Activated CD8-positive, alpha-beta T cell treated with anti-CD3 and anti-CD28 coated beads, Interleukin-2, amount 10 ng/mL, durations not matched to agents 7 days and 5 days (primary cell): ENCODE results near the gene H19. TPM values are rescaled to one million over a fixed set of nuclear protein-coding genes. Genes with fewer than 3 reads are reported as not detected.

Experiments used
- ATAC-seq: fragments of 150-1000 bp; cut with Tn5 transposase; one replicate; pipeline ENCODE4 v1.10.0; 2021; ENCODE audit warnings: moderate library complexity
- CTCF ChIA-PET: fragments of 350-600 bp; sonication (Branson Sonifier 250); formaldehyde crosslinking; loops from one replicate; lab custom pipeline; 2021; ENCODE audit warnings: antibody characterized with exemption; lab: Charles Lee
- POLR2A ChIA-PET: fragments of 350-600 bp; sonication (Branson Sonifier 250); formaldehyde crosslinking; loops from one replicate; lab custom pipeline; 2021; ENCODE audit warnings: antibody characterized with exemption; lab: Charles Lee
- DNase-seq: peaks from one replicate; pipeline ENCODE4 v3.0.0-alpha.2; 2020
- H3K27ac Mint-ChIP-seq: one replicate; pipeline ENCODE4 v1.8.0; 2021; ENCODE audit warnings: mild to moderate bottlenecking, mixed read lengths
- H3K27me3 Mint-ChIP-seq: one replicate; pipeline ENCODE4 v1.8.0; 2021; ENCODE audit warnings: low read depth, mixed read lengths
- H3K36me3 Mint-ChIP-seq: one replicate; pipeline ENCODE4 v1.8.0; 2021; ENCODE audit warnings: low read depth, mixed read lengths
- H3K4me1 Mint-ChIP-seq: one replicate; pipeline ENCODE4 v1.8.0; 2021; ENCODE audit warnings: low read depth, mixed read lengths
- H3K4me3 Mint-ChIP-seq: one replicate; pipeline ENCODE4 v1.8.0; 2021; ENCODE audit warnings: mild to moderate bottlenecking, mixed read lengths
- H3K9me3 Mint-ChIP-seq: one replicate; pipeline ENCODE4 v1.8.0; 2022; ENCODE audit warnings: mixed read lengths; ENCODE audit not compliant: insufficient read depth
- total RNA-seq, 2 experiments: library from RNA; stranded (reverse); gene quantifications; one replicate each; pipeline ENCODE4 v1.2.3, GENCODE V29; 2021

Gene H19
- total RNA-seq, 2 experiments from 2014 or later, result not detected

- Mint-ChIP-seq H3K4me1 (no peaks in the 10 kb centered on the region), H3K9me3 (no peaks in the 10 kb centered on the region), H3K4me3 (no peak overlapping the region), H3K36me3 (no peaks in the 10 kb centered on the region), H3K27me3 (no peaks in the 10 kb centered on the region), H3K27ac (no peak overlapping the region)
- ChIA-PET CTCF (no interaction called here), POLR2A (no interaction called here)
- ATAC-seq (no peak), DNase-seq (no peak)
Measured at GRCh38 chr11:1963864-1964263, 33.8 kb downstream of the H19 start.

GRCh38 chr11:1959786-1960185 is 37.9 kb downstream of the H19 start:
- DNase-seq, result no peak
- no peak overlapping the region for H3K4me3 Mint-ChIP-seq

GRCh38 chr11:1958367-1958766 is 39.3 kb downstream of the H19 start:
- no peaks in the 10 kb centered on the region for H3K4me1 Mint-ChIP-seq
- CTCF ChIA-PET, result no interaction called here
- no peaks in the 10 kb centered on the region for H3K9me3 Mint-ChIP-seq
- H3K4me3 Mint-ChIP-seq, result no peak overlapping the region
- no peak for DNase-seq
- H3K36me3 Mint-ChIP-seq, result no peaks in the 10 kb centered on the region
- no peak overlapping the region for H3K27ac Mint-ChIP-seq
- no peak for ATAC-seq
- POLR2A ChIA-PET, result no interaction called here
- H3K27me3 Mint-ChIP-seq, result no peaks in the 10 kb centered on the region

More at GRCh38 chr11:1959786-1960185, 37.9 kb downstream of the H19 start:
- CTCF ChIA-PET, result no interaction called here
- no peak for ATAC-seq
- Mint-ChIP-seq H3K4me1 (no peaks in the 10 kb centered on the region), H3K27me3 (no peaks in the 10 kb centered on the region), H3K9me3 (no peaks in the 10 kb centered on the region), H3K36me3 (no peaks in the 10 kb centered on the region), H3K27ac (no peak overlapping the region)
- POLR2A ChIA-PET, result no interaction called here

- CTCF ChIA-PET, result interaction anchor here (1.0 to 2.2 kb wide), 4 partner anchors 47 to 260 kb away, joined by 3 to 5 read pairs (median 4); no protein-coding TSS in a partner anchor
- H3K27ac Mint-ChIP-seq, result no peak overlapping the region
Measured at GRCh38 chr11:1953489-1954266, 44.0 kb downstream of the H19 start.

GRCh38 chr11:1952806-1953482 is 44.7 kb downstream of the H19 start:
- Mint-ChIP-seq H3K27me3 (no peaks in the 10 kb centered on the region), H3K27ac (no peak overlapping the region), H3K36me3 (no peaks in the 10 kb centered on the region), H3K4me1 (no peaks in the 10 kb centered on the region), H3K9me3 (no peaks in the 10 kb centered on the region), H3K4me3 (no peak overlapping the region)
- DNase-seq, result no peak
- ATAC-seq, result no peak
- CTCF ChIA-PET, result no interaction called here
- POLR2A ChIA-PET, result no interaction called here

More at GRCh38 chr11:1953489-1954266, 44.0 kb downstream of the H19 start:
- no peaks in the 10 kb centered on the region for H3K4me1 Mint-ChIP-seq
- ATAC-seq (peak; percentile 85), DNase-seq (no peak)
- no peaks in the 10 kb centered on the region for H3K9me3 Mint-ChIP-seq
- POLR2A ChIA-PET, result no interaction called here
- H3K36me3 Mint-ChIP-seq, result no peaks in the 10 kb centered on the region
- H3K27me3 Mint-ChIP-seq, result no peaks in the 10 kb centered on the region
- H3K4me3 Mint-ChIP-seq, result no peak overlapping the region

- no peak for DNase-seq
- Mint-ChIP-seq H3K4me3 (no peak overlapping the region), H3K27me3 (no peaks in the 10 kb centered on the region), H3K9me3 (no peaks in the 10 kb centered on the region), H3K27ac (no peak overlapping the region), H3K4me1 (no peaks in the 10 kb centered on the region), H3K36me3 (no peaks in the 10 kb centered on the region)
- ChIA-PET CTCF (interaction anchor here (0.6 to 1.6 kb wide), 3 partner anchors 52 to 249 kb away, joined by 3 to 5 read pairs (median 4); no protein-coding TSS in a partner anchor), POLR2A (no interaction called here)
- ATAC-seq, result no peak
Measured at GRCh38 chr11:1949922-1950321, 47.7 kb downstream of the H19 start.

- Mint-ChIP-seq H3K9me3 (no peaks in the 10 kb centered on the region), H3K4me1 (no peaks in the 10 kb centered on the region), H3K4me3 (no peak overlapping the region), H3K27me3 (no peaks in the 10 kb centered on the region), H3K36me3 (no peaks in the 10 kb centered on the region), H3K27ac (no peak overlapping the region)
- no peak for DNase-seq
- ChIA-PET POLR2A (no interaction called here), CTCF (interaction anchor here (0.9 to 4.2 kb wide), 8 partner anchors 51 to 297 kb away, joined by 3 to 19 read pairs (median 5); no protein-coding TSS in a partner anchor)
- no peak for ATAC-seq
Measured at GRCh38 chr11:1949302-1949701, 48.3 kb downstream of the H19 start.

- Mint-ChIP-seq H3K27me3 (no peaks in the 10 kb centered on the region), H3K4me3 (peak overlapping the region; percentile 49), H3K4me1 (no peaks in the 10 kb centered on the region), H3K27ac (no peak overlapping the region), H3K9me3 (no peaks in the 10 kb centered on the region), H3K36me3 (no peaks in the 10 kb centered on the region)
- POLR2A ChIA-PET, result interaction anchor here (1.1 to 1.3 kb wide), 2 partner anchors 57 to 59 kb away, joined by 3 read pairs; partner anchors contain the start of gene PRR33
- DNase-seq (no peak), ATAC-seq (peak; percentile 8)
- CTCF ChIA-PET, result interaction anchor here (0.8 to 4.2 kb wide), 13 partner anchors 37 to 308 kb away, joined by 3 to 19 read pairs (median 3); partner anchors contain the start of gene PRR33
Measured at GRCh38 chr11:1948389-1948788, 49.3 kb downstream of the H19 start.

GRCh38 chr11:1947592-1948237 is 49.9 kb downstream of the H19 start:
- Mint-ChIP-seq H3K27me3 (no peaks in the 10 kb centered on the region), H3K4me1 (no peaks in the 10 kb centered on the region), H3K36me3 (no peaks in the 10 kb centered on the region), H3K27ac (no peak overlapping the region), H3K4me3 (no peak overlapping the region), H3K9me3 (no peaks in the 10 kb centered on the region)
- ChIA-PET CTCF (interaction anchor here (0.6 to 4.2 kb wide), 15 partner anchors 36 to 308 kb away, joined by 3 to 19 read pairs (median 3); partner anchors contain the start of gene PRR33), POLR2A (interaction anchor here (0.6 to 1.3 kb wide), 6 partner anchors 28 to 97 kb away, joined by 3 to 7 read pairs (median 3); partner anchors contain the start of genes PRR33 and TNNT3)
- ATAC-seq (peak; percentile 22), DNase-seq (no peak)

GRCh38 chr11:1946812-1947484 is 50.7 kb downstream of the H19 start, which contains the start of gene MRPL23:
Gene MRPL23, plus strand, starts transcription at chr11:1947332. Its CDS starts 31 bp downstream, at chr11:1947363.
- Mint-ChIP-seq H3K36me3 (no peaks in the 10 kb centered on the region), H3K4me3 (no peak within 1 kb of the TSS), H3K4me1 (no peaks in the 10 kb centered on the region), H3K27ac (no peak within 1 kb of the TSS), H3K27me3 (no peaks in the 10 kb centered on the region), H3K9me3 (no peaks in the 10 kb centered on the region)
- ATAC-seq (peak; percentile 87), DNase-seq (peak; percentile 33)
- POLR2A ChIA-PET, result interaction anchor here (1.0 to 1.3 kb wide), 3 partner anchors 56 to 96 kb away, joined by 3 to 7 read pairs (median 3); partner anchors contain the start of gene PRR33
- CTCF ChIA-PET, result interaction anchor here (0.7 to 4.2 kb wide), 5 partner anchors 54 to 207 kb away, joined by 3 to 19 read pairs (median 4); no protein-coding TSS in a partner anchor
